Activated CD4-positive, alpha-beta T cell treated with anti-CD3 and anti-CD28 coated beads, Interleukin-2, amount 50 U/mL, for 1 hour (primary cell): ENCODE results near the gene DNAH12.
"Not testable (repeated sequence)": the region's sequence is repeated elsewhere in the genome, so short reads cannot be mapped to it uniquely, and the experiment has no call there.

ENCODE experiments used
- DNase-seq: peaks from one replicate; pipeline ENCODE4 v3.0.0-alpha.2; 2020

DNAH12 gene

DNA sequence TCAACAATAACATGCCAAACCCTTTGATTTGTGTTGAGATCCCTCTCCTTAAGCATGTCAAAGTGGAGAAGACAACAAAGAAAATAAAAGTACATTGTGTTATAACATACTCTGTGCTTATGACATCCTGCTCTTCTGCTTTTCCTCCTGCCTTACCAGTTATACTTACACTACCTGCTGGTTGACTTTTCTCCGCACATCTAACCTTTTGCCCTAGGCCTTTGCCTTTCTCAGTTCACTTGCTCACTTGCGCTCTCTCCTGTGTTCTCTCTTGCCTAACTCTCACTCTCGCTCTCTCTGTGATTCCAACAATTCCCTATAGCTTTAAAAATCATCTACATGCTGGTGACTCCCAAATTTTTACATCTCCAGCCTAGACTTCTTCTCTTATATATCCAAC, 5.7 kb downstream of the DNAH12 start:
- DNase-seq: no peak

DNA sequence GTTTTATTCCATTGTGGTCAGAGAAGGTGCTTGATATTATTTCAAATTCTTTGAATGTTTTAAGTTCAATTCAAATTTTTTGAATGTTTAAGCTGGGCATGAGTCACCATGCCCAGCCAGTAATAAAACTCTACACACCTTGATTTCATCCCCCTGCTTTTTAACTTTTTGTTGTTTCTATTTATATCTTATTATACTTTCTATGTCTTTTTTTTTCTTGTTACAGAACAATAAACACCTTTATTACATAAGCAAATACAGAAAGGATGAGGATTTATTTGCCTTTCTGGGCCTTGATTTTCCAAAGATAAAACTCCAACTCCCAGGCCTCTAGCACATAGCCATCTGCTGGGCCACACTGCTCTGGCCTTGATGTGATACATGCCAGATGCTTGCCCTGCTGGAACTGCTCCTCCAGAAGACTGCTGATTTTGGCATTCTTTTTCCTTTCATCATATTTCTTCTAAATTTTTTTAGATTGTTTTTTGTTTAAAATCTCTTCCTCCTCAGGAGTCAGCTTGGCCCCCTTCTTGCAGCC, 14.0 kb downstream of the DNAH12 start:
- no peak for DNase-seq

DNA sequence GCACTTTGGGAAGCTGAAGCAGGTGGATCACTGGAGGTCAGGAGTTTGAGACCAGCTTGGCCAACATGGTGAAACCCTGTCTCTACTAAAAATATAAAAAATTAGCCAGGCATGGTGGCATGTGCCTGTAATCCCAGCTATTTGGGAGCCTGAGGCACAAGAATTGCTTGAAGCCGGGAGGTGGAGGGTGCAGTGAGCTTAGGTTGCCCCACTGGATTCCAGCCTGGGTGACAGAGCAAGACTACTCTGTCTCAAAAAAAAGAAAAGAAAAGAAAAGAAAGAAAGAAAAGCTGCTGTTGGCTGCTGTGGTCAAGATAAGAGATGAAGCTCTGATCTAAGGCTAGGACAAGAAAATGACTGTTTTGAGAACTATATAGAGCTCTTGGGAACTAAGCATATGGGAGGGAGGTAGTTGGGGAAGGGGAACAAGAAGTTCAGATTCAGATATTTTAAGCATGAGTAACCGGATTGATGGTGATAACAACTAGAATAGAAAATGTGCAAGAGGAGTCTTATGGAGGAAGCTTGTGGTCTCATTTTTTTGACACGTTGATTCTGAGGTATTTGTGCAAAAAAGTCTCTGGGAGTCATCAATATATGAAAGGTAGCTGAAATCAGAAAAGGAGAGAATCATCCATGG, 25.7 kb downstream of the DNAH12 start:
- no peak for DNase-seq

DNA sequence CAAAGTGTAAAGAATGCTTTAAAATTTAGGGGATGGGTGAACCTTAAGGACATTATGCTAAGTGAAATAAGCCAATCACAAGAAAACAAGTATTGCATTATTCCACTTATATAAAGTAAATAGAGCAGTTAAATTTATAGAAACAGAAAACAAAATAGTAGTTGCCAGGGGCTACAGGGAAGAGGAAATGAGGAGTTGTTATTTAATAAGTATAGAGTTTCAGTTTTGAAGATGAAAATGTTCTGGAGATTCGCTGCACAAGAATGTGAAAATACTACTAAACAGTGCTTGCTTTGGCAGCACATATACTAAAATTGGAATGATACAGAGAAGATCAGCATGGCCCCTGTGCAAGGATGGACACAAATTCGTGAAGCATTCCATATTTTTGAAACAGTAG, 32.0 kb downstream of the DNAH12 start:
- DNase-seq: no peak

DNA sequence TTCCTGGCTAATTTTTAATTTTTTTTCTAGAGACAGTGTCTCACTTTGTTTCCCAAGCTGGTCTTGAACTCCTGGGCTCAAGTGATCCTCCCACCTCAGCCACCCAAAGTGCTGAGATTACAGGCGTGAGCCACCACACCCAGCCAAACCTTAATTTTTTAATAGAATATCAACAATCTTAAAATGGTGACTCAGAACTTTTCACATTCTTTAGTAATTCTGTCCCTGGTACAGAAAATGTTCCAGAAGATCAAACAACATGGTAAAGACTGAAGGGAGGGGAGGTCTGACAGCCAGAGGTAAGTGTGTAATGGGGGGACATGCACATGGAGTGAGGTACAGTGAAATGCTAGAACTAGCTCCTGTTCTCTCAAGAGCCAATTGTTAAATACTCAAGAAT, 38.2 kb downstream of the DNAH12 start:
- DNase-seq: no peak

DNA sequence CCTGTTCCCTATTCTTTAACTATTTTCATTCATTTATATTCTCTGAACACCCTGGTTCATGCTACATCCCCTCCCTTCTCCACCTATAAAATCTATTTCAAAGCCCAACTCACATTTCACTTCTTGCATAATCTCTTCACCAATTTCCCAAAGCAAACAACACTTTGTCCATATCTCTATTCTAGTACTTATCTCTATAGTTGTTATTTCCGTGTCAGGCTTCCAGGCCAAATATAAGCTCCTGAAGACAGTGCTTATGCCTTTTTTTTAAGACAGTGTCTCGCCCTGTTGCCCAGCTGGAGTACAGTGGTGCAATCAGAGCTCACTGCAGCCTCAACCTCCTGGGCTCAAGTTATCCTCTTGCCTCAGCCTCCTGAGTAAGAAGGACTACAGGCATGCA, 43.6 kb downstream of the DNAH12 start:
- DNase-seq: no peak

DNA sequence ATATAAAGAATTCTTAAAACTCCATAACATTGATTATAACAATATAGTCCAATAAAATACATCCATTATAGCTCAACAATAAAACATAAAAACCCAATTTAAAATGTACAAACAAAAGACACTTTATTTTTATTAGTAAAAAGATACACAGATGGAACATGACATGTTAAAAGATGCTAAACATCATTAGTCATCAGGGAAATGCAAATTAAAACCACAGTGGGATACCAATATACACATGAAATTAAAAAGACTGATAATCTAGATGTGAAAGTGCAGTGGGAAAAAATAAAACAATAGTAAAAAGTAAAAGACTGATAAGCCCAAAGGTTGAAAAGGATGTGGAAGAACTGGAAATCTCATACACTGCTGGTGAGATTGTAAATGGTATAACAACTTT, 46.2 kb downstream of the DNAH12 start:
- DNase-seq: no peak

DNA sequence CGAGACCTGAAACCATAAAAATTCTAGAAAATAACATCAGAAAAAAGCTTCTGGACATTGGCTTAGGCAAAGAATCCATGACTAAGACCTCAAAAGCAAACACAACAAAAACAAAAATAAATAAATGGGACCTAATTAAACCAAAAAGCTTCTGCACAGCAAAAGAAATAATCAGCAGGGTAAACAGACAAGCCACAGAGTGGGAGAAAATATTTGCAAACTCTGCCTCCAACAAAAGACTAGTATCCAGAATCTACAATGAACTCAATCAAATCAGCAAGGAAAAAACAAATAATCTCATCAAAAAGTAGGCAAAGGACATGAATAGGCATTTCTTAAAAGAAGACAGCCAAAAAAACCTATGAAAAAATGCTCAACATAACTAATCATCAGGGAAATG, 59.6 kb downstream of the DNAH12 start:
- no peak for DNase-seq

DNA sequence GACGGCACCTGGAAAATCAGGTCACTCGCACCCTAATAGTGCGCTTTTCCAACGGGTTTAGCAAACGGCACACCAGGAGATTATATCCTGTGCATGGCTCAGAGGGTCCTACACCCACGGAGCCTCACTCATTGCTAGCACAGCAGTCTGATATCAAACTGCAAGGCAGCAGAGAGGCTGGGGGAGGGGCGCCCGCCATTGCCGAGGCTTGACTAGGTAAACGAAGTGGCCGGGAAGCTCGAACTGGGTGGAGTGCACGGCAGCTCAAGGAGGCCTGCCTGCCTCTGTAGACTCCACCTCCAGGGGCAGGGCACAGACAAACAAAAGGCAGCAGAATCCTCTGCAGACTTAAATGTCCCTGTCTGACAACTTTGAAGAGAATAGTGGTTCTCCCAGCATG, 67.0 kb downstream of the DNAH12 start:
- DNase-seq: not testable (repeated sequence)

DNA sequence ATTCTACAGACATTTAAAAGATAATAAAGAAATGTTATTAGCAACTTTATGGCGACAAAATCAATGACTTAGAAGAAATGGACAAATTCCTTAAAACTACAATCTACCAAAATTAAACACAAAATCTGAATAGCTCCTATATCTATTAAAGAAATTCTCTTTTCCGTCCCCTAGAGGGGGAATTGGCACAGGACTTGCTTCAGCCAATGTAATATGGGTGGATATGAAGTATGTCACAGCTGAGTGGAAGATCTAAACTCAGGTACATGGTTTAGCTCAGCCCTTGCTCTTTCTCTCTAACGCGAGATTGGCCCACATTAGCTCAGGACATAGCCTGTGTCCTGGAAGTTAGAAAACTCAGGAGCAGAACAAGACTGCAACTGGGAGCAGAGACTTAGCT, 79.3 kb downstream of the DNAH12 start:
- DNase-seq: no peak

DNA sequence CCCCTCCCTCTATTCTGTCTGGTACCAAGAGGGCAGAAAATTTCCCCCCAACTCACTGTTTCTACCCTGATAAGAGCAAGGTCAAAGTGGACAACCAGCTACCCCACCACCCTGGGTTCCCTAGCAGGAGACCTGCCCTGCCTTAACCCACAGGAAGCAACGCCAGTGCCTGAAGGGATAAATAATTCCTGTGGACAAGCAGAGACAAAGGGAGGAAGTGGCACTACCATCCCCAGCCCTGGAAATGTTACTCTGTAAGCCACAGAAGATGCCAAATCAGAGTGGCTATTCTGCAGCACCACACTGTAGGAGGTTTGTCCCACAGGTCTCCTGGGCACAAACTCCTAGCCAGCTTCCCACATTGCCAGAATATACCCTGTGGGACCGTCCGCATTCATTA, 80.1 kb downstream of the DNAH12 start:
- DNase-seq: no peak

DNA sequence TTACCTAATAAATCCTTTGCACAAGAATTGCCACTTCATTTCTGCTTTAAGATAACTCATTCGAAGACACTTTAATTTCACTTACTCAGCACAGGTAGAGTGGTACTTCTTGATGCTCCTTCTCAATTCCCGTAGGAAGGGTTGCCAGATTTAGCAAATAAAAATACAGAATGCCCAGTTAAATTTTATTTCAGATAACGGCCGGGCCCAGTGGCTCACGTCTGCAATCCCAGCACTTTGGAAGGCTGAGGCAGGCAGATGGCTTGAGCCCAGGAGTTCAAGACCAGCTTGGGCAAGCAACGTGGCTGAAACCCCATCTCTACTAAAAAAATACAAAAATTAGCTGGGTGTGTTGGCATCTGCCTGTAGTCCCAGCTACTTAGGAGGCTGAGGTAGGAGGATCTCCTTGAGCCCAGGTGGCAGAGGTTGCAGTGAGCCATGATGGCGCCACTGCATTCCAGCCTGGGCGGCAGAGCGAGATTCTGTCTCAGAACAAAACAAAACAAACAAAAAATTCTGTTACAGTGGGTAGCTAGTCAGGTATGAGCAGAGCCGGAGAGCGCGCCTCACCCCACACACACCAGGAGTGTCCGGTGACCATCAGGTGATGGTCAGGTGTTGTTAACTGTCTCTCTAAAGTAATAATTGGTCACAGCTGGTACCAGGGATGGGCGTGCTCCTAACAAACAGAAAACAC, 92.8 kb downstream of the DNAH12 start:
- DNase-seq: no peak

DNA sequence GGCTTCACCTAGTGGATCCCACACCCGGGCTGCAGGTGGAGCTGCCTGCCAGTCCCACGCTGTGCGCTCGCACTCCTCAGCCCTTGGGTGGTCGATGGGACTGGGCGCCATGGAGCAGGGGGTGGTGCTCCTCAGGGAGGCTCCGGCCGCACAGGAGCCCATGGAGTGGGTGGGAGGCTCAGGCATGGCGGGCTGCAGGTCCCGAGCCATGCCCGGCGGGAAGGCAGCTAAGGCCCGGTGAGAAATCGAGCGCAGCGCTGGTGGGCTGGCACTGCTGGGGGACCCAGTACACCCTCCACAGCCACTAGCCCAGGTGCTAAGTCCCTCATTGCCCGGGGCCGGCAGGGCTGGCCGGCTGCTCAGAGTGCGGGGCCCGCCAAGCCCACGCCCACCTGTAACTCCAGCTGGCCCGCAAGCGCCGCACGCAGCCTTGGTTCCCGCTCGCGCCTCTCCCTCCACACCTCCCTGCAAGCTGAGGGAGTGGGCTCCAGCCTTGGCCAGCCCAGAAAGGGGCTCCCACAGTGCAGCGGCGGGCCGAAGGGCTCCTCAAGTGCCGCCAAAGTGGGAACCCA, 94.8 kb downstream of the DNAH12 start:
- DNase-seq: not testable (repeated sequence)

DNA sequence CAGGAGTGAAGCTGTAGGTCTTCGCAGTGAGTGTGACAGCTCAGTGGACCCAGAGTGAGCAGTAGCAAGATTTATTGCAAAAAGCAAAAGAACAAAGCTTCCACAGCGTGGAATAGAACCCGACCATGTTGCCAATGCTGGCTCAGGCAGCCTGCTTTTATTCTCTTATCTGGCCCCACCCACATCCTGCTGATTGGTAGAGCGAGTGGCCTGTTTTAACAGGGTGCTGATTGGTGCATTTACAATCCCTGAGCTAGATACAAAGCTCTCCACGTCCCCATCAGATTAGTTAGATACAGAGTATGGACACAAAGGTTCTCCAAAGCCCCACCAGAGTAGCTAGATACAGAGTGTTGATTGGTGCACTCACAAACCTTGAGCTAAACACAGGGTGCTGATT, 95.7 kb downstream of the DNAH12 start:
- DNase-seq: not testable (repeated sequence)

DNA sequence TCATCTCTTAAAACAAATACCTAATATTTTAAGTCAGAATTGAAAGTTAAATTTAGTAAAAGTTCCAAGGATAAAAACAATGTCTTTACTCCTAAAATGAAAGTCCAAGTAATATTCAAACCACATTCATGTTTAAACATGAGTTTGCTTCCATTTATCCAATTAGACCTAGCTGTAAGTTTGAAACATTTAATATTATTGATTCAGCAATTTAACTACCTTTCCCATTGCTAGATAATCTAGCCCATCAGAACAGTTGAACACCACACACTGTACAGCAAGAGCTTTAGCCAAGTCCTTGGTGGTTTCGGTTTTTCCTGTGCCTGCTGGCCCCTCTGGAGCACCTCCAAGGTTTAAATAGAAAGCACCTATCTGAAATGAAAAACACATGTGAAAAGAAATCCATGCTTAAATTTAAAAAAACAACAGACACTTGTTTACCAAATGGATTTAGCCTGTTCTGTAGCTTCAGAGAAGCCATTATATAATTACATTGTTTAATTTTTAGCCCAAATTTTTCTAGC, 97.8 kb downstream of the DNAH12 start:
- DNase-seq: no peak

DNA sequence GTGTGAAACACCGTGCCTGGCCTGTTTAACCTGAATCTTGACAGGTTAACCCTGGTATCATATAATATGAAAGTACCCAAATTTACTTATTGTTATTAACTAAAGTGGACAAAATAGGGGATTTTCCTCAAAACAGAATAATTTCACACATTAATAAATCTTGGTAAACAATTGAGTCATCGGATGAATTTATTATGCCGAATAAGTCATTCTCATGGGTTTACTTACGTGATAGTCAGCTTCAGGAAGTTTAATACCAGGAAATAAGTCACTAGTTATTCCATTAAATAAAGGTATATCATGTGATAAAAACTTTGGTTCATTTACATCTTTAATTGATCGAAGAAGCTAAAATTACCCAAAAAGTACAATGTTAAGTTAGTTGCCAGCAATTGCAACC, 99.7 kb downstream of the DNAH12 start:
- DNase-seq: no peak

DNA sequence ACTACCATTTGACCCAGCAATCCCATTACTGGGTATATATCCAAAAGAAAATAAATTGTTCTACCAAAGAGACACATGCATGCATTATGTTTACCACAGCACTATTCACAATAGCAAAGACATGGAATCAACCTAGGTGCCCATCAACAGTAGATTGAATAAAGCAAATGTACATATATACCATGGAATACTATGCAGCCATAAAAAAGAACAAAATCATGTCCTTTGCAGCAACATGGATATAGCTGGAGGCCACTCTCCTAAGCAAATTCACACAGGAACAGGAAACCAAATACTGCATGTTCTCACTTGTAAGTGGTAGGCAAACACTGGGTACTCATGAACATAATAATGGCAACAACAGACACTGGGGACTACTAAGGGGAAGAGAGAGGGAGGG, 104.0 kb downstream of the DNAH12 start:
- not testable (repeated sequence) for DNase-seq

DNA sequence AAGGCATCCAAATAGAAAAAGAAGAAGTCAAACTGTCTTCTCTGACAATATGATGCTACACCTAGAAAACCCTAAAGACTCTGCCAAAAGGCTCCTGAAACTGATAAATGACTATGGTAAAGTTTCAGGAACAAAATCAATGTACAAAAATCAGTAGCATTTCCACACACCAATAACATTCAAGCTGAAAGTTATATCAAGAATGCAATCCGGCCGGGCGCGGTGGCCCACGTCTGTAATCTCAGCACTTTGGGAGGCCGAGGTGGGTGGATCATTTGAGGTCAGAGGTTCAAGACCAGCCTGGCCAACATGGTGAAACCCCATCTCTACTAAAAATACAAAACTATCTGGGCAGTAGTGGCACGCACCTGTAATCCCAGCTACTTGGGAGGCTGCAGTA, 105.7 kb downstream of the DNAH12 start:
- DNase-seq: not testable (repeated sequence)

DNA sequence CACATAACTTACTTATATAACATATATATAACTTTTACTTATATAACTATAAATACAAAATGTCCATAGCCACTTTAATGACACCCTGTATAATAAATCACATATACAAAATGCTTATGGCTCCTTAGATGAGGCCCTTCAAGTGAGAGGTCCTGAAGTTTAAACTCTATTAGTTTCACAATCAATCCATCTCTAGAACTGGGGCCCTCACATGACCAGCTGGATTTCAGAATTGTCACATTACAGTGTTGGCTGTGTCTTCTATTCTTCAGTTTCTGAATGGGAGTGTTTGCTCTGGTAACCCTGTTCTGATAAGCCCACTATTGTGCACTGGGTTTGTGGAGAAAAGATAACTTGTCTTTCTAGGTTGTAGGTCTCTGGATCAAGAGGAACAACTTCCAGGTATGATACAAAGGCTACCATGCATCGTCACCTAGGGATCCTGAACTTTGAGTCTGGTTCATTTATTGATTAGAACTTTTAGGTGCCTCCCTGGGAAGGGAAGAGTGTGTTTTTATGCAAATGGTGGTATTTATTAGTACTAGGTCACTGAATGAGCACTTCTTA, 107.9 kb downstream of the DNAH12 start:
- DNase-seq: no peak

DNA sequence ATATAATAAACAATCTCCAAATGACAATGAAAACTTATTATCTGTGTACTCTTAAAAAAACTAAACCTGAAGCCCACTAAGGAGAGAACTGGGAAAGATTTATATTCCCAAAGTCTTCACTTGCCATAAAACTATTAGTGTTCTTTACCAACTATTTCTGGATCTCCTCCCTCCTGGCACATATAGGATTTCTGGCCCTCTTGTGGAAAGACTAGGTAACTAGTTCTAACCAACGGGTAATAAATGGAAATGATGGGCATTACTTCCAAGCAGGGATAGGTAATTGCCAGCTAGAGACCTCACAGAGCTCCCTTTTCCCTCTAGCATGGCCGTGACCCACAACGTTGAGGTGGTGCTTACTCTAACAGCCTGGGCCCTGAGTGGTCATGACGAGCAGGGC, 110.1 kb downstream of the DNAH12 start:
- no peak for DNase-seq

DNA sequence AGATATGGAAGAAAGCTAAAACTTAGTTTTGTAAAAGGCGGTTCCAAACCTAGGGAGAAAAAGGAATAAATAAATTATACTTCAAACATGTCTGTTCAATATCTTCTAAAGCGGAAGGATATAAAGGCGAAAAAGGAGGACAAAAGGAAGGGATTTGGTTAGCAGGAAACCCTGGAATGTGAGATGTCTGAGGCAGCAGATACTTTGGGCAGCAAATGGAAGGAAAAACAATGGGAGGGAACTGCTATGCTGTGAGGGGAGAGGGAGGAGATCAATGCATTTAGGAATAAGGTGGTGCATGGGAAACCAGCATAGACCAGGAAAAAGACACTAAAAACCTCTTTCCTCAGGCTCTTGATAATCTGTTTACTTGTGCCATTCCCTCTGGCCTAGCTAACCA, 120.8 kb downstream of the DNAH12 start:
- DNase-seq: no peak

DNA sequence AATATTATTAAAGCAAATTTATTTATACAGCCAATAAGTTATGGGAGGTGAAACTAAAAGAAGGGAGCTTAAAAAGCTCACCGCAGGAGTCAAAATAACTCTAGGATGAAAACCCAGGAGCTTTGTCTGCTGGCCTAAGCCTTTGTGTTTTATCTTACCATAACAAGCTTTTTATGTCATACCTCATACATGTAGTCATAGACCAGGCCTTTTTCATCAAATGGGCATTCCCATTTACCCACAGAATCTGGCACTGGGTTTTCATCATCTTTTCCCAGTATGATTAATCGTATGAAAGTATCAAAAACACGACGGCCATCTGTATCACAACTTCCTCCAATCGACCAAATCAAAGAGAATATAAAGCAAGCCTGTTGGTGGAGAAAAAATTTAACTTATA, 122.8 kb downstream of the DNAH12 start:
- no peak for DNase-seq

DNA sequence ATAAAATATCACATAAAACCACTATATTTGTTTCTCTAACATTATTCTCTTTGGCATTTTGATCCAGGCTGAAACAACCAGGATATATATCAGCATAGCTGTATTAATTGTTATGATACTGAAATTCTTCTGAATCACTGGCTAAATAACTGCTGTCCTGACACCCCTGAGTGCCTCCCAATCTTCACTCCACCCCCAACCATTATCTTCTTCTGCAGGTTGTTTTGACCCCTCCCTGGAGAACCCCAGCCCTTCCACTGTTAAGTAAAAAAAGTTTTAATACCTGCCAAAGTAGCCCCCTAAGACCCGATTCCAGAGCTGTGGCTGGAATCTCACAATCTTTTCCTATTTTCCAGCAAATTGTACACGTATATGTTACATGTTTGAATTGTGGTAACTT, 124.1 kb downstream of the DNAH12 start:
- DNase-seq: no peak

DNA sequence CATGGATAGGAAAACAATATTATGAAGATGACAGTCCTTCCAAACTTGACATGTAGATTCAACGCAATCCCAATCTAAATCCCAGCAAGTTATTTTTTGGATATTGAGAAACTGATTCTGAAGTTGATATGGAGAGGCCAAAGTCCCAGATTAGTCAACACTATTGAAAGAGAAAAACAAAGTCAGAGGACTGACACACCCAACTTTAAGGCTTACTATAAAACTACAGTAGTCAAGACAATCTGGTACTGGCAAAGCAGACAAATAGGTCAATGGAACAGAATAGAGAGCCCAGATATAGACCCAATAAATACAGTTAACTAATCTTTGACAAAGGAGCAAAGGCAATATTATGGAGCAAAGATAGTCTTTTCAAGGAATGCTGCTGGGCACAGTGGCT, 132.4 kb downstream of the DNAH12 start:
- DNase-seq: no peak
